Stimulated activated CD4-positive, alpha-beta T cell treated with anti-CD3 and anti-CD28 coated beads, Interleukin-1b, Interleukin-23, amount 100 ng/mL, for 24 hours (primary cell): Measurements from ENCODE around the gene CNOT9.

ENCODE experiments used
- DNase-seq, 4 experiments: peaks; one replicate each; pipeline ENCODE4 v3.0.0-alpha.2; 2020; ENCODE audit warnings: low read depth in 4 of 4, low spot score in 1 of 4

Gene CNOT9

GRCh38 chr2:218643751-218644310 lies 75.2 kb downstream of the CNOT9 start:
- DNase-seq = no peak

GRCh38 chr2:218644721-218645120 lies 76.1 kb downstream of the CNOT9 start:
- no peak for DNase-seq

GRCh38 chr2:218645126-218645525 lies 76.5 kb downstream of the CNOT9 start:
- no peak for DNase-seq
